GM23338 (cell line): ENCODE data around the gene TRIM13. TPM values are rescaled to one million over a fixed set of nuclear protein-coding genes. Genes with fewer than 3 reads are reported as not detected.

ENCODE experiments used
- ATAC-seq: fragments of 200-7000 bp; cut with Tn5 transposase; 3 replicates; pipeline ENCODE4 v1.9.1; 2020
- DNase-seq: peaks from one replicate; pipeline ENCODE4 v3.0.0-alpha.2; 2015; ENCODE audit warnings: low spot score
- H2AFZ ChIP-seq: fragments of 200-600 bp; sonication (generic); 2 replicates; pipeline ENCODE4 v1.8.0; 2016; ENCODE audit warnings: antibody characterized with exemption, mild to moderate bottlenecking, moderate library complexity
- H3F3A ChIP-seq: fragments of 200-600 bp; sonication (generic); replicated peaks from 2 replicates; pipeline ENCODE4 v1.8.0; 2017; ENCODE audit warnings: antibody characterized with exemption, mixed run types, low read depth
- H3K27ac ChIP-seq: fragments of 200-600 bp; sonication (generic); 2 replicates; pipeline ENCODE4 v1.6.1; 2016; ENCODE audit warnings: low read depth
- H3K27me3 ChIP-seq: fragments of 200-600 bp; sonication (generic); 2 replicates; pipeline ENCODE4 v1.8.0; 2016; ENCODE audit warnings: mild to moderate bottlenecking, mixed run types, moderate library complexity; ENCODE audit not compliant: insufficient read depth
- H3K36me3 ChIP-seq: fragments of 200-600 bp; sonication (generic); 2 replicates; pipeline ENCODE4 v1.8.0; 2016; ENCODE audit warnings: mild to moderate bottlenecking; ENCODE audit not compliant: insufficient read depth
- H3K4me1 ChIP-seq: fragments of 200-600 bp; sonication (generic); 2 replicates; pipeline ENCODE4 v1.8.0; 2016; ENCODE audit warnings: mild to moderate bottlenecking, moderate library complexity; ENCODE audit not compliant: insufficient read depth
- H3K4me2 ChIP-seq: fragments of 200-600 bp; sonication (generic); 2 replicates; pipeline ENCODE4 v1.7.1; 2017; ENCODE audit warnings: mixed run types
- H3K4me3 ChIP-seq: fragments of 200-600 bp; sonication (generic); 2 replicates; pipeline ENCODE4 v1.6.1; 2016; ENCODE audit warnings: mixed run types
- H3K79me2 ChIP-seq: fragments of 200-600 bp; sonication (generic); replicated peaks from 2 replicates; pipeline ENCODE4 v1.8.0; 2017; ENCODE audit warnings: mild to moderate bottlenecking; ENCODE audit not compliant: insufficient read depth
- H3K9me2 ChIP-seq: fragments of 200-600 bp; sonication (generic); 2 replicates; pipeline ENCODE4 v1.8.0; 2017; ENCODE audit not compliant: insufficient read depth
- H4K20me1 ChIP-seq: fragments of 200-600 bp; sonication (generic); replicated peaks from 2 replicates; pipeline ENCODE4 v1.8.0; 2017; ENCODE audit warnings: mild to moderate bottlenecking; ENCODE audit not compliant: insufficient read depth
- H3K27ac Mint-ChIP-seq: 2 replicates; pipeline ENCODE4 v1.8.0; 2020; ENCODE audit warnings: inconsistent platforms, mild to moderate bottlenecking, moderate library complexity, mixed read lengths
- H3K27me3 Mint-ChIP-seq: 3 replicates; pipeline ENCODE4 v1.8.0; 2022; ENCODE audit warnings: low read depth, mild to moderate bottlenecking, moderate library complexity, mixed read lengths, inconsistent platforms; ENCODE audit not compliant: insufficient read depth, poor library complexity
- H3K36me3 Mint-ChIP-seq: 3 replicates; pipeline ENCODE4 v1.8.0; 2021; ENCODE audit warnings: low read depth, mild to moderate bottlenecking, inconsistent platforms, moderate library complexity, mixed read lengths
- H3K4me1 Mint-ChIP-seq: 3 replicates; pipeline ENCODE4 v1.8.0; 2020; ENCODE audit warnings: mild to moderate bottlenecking, inconsistent platforms, mixed read lengths
- H3K4me3 Mint-ChIP-seq: 3 replicates; pipeline ENCODE4 v1.8.0; 2021; ENCODE audit warnings: moderate library complexity, mild to moderate bottlenecking, inconsistent platforms, mixed read lengths
- H3K9me3 Mint-ChIP-seq: 3 replicates; pipeline ENCODE4 v1.8.0; 2020; ENCODE audit warnings: moderate library complexity, mild to moderate bottlenecking, inconsistent platforms, mixed read lengths
- CREB1 ChIP-seq: fragments of 250-450 bp; sonication (Bioruptor Pico); IDR thresholded peaks from 2 replicates; pipeline ENCODE4 v1.5.0; 2020; ENCODE audit warnings: low read depth, mild to moderate bottlenecking, moderate library complexity
- CTCF ChIP-seq, 2 experiments: fragments of 200-600 bp in 1 of 2; sonication (generic) in 1 of 2; conservative IDR thresholded peaks; 2 replicates each; pipeline versions ENCODE4 v1.5.1 to v1.6.1; 2016 to 2017; ENCODE audit warnings: antibody characterized with exemption in 2 of 2, low read depth in 2 of 2, mild to moderate bottlenecking in 2 of 2, moderate library complexity in 1 of 2
- ETS1 ChIP-seq: IDR thresholded peaks from 2 replicates; pipeline ENCODE4 v1.6.1; 2016; ENCODE audit warnings: antibody characterized with exemption
- EZH2 ChIP-seq: fragments of 200-600 bp; sonication (generic); IDR thresholded peaks from one replicate; pipeline ENCODE4 v1.8.0; 2017; ENCODE audit warnings: antibody characterized with exemption, mild to moderate bottlenecking, low read depth; ENCODE audit not compliant: unreplicated experiment
- EZH2phosphoT487 ChIP-seq: fragments of 200-600 bp; sonication (generic); IDR thresholded peaks from one replicate; pipeline ENCODE4 v1.8.1; 2018; ENCODE audit warnings: antibody characterized with exemption; ENCODE audit not compliant: unreplicated experiment
- NANOG ChIP-seq: IDR thresholded peaks from 2 replicates; pipeline ENCODE4 v1.6.1; 2016; ENCODE audit warnings: antibody characterized with exemption, borderline replicate concordance
- POLR2AphosphoS5 ChIP-seq: IDR thresholded peaks from 2 replicates; pipeline ENCODE4 v1.6.1; 2016; ENCODE audit warnings: antibody characterized with exemption, low read depth
- STAT1 ChIP-seq: IDR thresholded peaks from one replicate; pipeline ENCODE4 v1.6.1; 2016; ENCODE audit warnings: antibody characterized with exemption; ENCODE audit not compliant: unreplicated experiment
- ZNF114 ChIP-seq: fragments of 250-450 bp; sonication (Bioruptor Pico); IDR thresholded peaks from 2 replicates; pipeline ENCODE4 v1.5.0; 2020; ENCODE audit warnings: mild to moderate bottlenecking, moderate library complexity
- ZNF331 ChIP-seq: fragments of 250-450 bp; sonication (Bioruptor Pico); IDR thresholded peaks from 2 replicates; pipeline ENCODE4 v1.5.0; 2020; ENCODE audit warnings: low read depth, mild to moderate bottlenecking, moderate library complexity
- polyA plus RNA-seq: library from polyadenylated mRNA; unstranded; fragments of >200 nt; fragmentation: Nextera tagmentation; extraction: Ambion mirVana; gene quantifications from 2 replicates; pipeline ENCODE4 v1.2.1, GENCODE V29; 2016
- total RNA-seq: library from RNA; depleted of rRNA; stranded (reverse); fragments of >200 nt; shearing (Covaris generic); gene quantifications from 2 replicates; pipeline ENCODE4 v1.2.3, GENCODE V29; 2014
- TF ChIP-seq, protein P1 (sequence below): fragments of 250-450 bp; sonication (Bioruptor Pico); IDR thresholded peaks from 2 replicates; pipeline ENCODE4 v1.5.0; 2020; ENCODE audit warnings: mild to moderate bottlenecking, moderate library complexity
- TF ChIP-seq, protein P2 (sequence below): IDR thresholded peaks from one replicate; pipeline ENCODE4 v1.6.1; 2018; ENCODE audit warnings: antibody characterized with exemption; ENCODE audit not compliant: unreplicated experiment

Gene TRIM13
- total and polyA plus RNA-seq, 2 experiments from 2014 or later = 23.0 to 25.3 TPM

DNA sequence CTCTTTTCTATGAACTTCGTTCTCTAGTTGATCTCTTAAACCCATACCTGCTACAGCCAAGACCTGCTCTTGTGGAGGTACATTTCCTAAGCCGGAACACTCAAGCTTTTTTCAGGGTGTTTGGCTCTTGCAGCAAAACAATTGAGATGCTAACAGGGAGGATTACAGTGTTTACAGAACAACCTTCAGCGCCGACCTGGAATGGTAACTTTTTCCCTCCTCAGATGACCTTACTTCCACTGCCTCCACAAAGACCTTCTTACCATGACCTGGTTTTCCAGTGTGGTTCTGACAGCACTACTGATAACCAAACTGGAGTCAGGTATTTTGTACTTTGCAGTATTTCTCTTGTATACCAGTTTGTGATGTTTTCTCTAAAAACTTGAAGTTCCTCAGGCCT is 18.9 kb downstream of the TRIM13 start (continued):
- TF ChIP-seq, protein P1, sequence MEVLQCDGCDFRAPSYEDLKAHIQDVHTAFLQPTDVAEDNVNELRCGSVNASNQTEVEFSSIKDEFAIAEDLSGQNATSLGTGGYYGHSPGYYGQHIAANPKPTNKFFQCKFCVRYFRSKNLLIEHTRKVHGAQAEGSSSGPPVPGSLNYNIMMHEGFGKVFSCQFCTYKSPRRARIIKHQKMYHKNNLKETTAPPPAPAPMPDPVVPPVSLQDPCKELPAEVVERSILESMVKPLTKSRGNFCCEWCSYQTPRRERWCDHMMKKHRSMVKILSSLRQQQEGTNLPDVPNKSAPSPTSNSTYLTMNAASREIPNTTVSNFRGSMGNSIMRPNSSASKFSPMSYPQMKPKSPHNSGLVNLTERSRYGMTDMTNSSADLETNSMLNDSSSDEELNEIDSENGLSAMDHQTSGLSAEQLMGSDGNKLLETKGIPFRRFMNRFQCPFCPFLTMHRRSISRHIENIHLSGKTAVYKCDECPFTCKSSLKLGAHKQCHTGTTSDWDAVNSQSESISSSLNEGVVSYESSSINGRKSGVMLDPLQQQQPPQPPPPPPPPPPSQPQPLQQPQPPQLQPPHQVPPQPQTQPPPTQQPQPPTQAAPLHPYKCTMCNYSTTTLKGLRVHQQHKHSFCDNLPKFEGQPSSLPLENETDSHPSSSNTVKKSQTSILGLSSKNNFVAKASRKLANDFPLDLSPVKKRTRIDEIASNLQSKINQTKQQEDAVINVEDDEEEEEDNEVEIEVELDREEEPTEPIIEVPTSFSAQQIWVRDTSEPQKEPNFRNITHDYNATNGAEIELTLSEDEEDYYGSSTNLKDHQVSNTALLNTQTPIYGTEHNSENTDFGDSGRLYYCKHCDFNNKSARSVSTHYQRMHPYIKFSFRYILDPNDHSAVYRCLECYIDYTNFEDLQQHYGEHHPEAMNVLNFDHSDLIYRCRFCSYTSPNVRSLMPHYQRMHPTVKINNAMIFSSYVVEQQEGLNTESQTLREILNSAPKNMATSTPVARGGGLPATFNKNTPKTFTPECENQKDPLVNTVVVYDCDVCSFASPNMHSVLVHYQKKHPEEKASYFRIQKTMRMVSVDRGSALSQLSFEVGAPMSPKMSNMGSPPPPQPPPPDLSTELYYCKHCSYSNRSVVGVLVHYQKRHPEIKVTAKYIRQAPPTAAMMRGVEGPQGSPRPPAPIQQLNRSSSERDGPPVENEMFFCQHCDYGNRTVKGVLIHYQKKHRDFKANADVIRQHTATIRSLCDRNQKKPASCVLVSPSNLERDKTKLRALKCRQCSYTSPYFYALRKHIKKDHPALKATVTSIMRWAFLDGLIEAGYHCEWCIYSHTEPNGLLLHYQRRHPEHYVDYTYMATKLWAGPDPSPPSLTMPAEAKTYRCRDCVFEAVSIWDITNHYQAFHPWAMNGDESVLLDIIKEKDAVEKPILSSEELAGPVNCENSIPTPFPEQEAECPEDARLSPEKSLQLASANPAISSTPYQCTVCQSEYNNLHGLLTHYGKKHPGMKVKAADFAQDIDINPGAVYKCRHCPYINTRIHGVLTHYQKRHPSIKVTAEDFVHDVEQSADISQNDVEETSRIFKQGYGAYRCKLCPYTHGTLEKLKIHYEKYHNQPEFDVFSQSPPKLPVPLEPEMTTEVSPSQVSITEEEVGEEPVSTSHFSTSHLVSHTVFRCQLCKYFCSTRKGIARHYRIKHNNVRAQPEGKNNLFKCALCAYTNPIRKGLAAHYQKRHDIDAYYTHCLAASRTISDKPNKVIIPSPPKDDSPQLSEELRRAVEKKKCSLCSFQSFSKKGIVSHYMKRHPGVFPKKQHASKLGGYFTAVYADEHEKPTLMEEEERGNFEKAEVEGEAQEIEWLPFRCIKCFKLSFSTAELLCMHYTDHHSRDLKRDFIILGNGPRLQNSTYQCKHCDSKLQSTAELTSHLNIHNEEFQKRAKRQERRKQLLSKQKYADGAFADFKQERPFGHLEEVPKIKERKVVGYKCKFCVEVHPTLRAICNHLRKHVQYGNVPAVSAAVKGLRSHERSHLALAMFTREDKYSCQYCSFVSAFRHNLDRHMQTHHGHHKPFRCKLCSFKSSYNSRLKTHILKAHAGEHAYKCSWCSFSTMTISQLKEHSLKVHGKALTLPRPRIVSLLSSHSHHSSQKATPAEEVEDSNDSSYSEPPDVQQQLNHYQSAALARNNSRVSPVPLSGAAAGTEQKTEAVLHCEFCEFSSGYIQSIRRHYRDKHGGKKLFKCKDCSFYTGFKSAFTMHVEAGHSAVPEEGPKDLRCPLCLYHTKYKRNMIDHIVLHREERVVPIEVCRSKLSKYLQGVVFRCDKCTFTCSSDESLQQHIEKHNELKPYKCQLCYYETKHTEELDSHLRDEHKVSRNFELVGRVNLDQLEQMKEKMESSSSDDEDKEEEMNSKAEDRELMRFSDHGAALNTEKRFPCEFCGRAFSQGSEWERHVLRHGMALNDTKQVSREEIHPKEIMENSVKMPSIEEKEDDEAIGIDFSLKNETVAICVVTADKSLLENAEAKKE (CRISPR knock-in tag) = 0 out of 2 replicates have a peak, but pooled peaks have one; percentile 13

DNA sequence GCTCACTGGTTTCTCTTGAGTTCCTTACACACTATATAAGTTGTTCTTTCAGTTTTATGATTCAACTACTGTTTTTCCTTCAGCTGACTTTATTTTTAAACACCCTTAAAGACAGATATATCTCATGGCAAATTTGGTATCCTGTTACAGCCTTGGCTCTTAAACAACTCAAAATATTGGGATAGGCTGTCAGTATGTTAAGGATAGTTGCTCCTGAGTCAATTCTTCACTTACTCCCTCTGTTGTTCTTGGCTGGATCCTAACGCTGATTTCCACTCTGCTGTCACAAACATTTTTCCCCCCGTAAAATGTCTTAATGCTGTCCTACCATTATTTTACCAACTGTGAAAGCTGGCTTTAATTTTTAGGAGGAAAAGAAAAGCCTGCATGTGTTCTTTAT is 19.6 kb downstream of the TRIM13 start:
- ATAC-seq = peak; percentile 26; the same call in 2 of the 3 replicates
- TF ChIP-seq EZH2phosphoT487 = no peak
- TF ChIP-seq EZH2 = no peak
- no peak for TF ChIP-seq NANOG
- no peak for TF ChIP-seq ZNF331
- TF ChIP-seq, protein P2, sequence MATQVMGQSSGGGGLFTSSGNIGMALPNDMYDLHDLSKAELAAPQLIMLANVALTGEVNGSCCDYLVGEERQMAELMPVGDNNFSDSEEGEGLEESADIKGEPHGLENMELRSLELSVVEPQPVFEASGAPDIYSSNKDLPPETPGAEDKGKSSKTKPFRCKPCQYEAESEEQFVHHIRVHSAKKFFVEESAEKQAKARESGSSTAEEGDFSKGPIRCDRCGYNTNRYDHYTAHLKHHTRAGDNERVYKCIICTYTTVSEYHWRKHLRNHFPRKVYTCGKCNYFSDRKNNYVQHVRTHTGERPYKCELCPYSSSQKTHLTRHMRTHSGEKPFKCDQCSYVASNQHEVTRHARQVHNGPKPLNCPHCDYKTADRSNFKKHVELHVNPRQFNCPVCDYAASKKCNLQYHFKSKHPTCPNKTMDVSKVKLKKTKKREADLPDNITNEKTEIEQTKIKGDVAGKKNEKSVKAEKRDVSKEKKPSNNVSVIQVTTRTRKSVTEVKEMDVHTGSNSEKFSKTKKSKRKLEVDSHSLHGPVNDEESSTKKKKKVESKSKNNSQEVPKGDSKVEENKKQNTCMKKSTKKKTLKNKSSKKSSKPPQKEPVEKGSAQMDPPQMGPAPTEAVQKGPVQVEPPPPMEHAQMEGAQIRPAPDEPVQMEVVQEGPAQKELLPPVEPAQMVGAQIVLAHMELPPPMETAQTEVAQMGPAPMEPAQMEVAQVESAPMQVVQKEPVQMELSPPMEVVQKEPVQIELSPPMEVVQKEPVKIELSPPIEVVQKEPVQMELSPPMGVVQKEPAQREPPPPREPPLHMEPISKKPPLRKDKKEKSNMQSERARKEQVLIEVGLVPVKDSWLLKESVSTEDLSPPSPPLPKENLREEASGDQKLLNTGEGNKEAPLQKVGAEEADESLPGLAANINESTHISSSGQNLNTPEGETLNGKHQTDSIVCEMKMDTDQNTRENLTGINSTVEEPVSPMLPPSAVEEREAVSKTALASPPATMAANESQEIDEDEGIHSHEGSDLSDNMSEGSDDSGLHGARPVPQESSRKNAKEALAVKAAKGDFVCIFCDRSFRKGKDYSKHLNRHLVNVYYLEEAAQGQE = no peak
- TF ChIP-seq STAT1 = no peak
- TF ChIP-seq CREB1 (CRISPR knock-in tag) = no peak
- TF ChIP-seq CTCF (conservative IDR thresholded peaks at IDR 0.05; ENCODE audit: low read depth in 2 of 2) = no peak
- TF ChIP-seq POLR2AphosphoS5 = no peak
- no peak for TF ChIP-seq ETS1
- TF ChIP-seq ZNF114 (CRISPR knock-in tag) = no peak

More for the DNA sequence above, 19.6 kb downstream of the TRIM13 start:
- Histone ChIP-seq H3K9me2 (no peaks in the 10 kb centered on the region; the same call in 1 of the 2 replicates), H2AFZ (no peak overlapping the region), H3K79me2 (peaks cover 11% of the 10 kb centered on the region), H3K27ac (no peak overlapping the region), H3K4me3 (no peak overlapping the region), H3K4me2 (no peak overlapping the region), H3K36me3 (no peaks in the 10 kb centered on the region; the same call in 1 of the 2 replicates), H3K4me1 (peaks cover 11% of the 10 kb centered on the region), H3K27me3 (no peaks in the 10 kb centered on the region), H3F3A (no peaks in the 10 kb centered on the region), H4K20me1 (no peaks in the 10 kb centered on the region)
- Mint-ChIP-seq H3K27ac (no peak overlapping the region), H3K4me1 (peaks cover 25% of the 10 kb centered on the region), H3K27me3 (peaks cover 2% of the 10 kb centered on the region), H3K36me3 (peaks cover 34% of the 10 kb centered on the region), H3K9me3 (no peaks in the 10 kb centered on the region), H3K4me3 (no peak overlapping the region)
- no peak for DNase-seq
